DMS79 (cell line): Measurements from ENCODE around the gene CECR2.

Experiments
- DNase-seq: peaks from one replicate; lab custom pipeline; 2025; lab: John Stamatoyannopoulos, UW

Gene CECR2

DNA sequence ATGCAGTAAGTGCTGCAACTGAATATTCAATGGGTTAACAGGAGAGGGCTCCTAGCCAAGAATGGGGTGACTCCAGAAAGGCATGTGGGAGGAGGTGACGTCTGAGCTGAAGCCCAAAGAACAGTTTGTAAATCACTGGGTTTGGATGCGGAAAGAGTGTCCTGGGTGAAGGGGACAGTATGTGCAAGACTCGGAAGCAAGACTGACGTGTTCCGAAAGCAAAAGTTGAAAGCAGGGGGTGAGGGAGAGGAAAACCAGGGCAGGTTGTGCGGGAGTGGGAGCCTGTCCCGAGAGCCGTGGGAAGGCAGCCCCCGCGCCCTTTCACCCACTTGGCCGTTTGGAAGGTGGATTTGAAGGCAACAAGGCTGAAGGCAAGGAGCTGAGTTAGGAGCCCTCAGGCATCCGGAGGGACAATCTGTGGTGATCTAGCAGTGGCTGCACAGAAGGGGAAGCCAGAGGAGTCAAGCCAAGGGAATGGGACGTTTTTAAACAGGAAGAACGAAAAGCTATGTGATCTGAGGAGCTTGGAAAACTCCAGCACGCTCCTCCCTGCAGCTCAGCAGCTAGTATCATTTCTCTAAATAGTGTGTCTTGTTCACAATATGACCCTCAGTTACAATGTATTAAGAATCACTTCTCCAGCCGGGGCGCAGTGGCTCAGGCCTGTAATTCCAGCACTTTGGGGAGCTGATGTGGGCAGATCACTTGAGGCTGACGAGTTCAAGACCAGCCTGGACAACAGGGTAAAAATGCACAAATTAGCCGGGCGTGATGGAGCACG is 201.8 kb downstream of the CECR2 start:
- DNase-seq: no peak

DNA sequence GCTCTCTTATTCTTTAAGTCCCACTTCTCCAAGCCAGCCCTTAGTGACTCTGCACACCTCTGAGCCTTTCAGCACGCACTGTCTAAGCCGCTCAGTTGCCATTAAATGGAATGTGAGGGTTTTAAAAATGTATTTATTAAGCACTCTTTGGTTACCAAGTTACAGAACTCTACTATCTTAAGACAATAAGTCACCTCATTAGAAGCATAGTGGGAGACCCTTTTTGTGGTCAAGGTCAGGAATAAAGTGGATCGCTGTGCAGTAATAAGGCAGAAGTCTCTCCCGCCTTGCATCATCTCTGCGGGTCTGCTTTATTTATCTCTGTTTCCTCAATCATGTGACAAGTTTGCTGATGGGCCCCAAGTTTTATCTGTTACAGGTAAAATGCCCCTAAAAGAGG is 205.9 kb downstream of the CECR2 start:
- no peak for DNase-seq

DNA sequence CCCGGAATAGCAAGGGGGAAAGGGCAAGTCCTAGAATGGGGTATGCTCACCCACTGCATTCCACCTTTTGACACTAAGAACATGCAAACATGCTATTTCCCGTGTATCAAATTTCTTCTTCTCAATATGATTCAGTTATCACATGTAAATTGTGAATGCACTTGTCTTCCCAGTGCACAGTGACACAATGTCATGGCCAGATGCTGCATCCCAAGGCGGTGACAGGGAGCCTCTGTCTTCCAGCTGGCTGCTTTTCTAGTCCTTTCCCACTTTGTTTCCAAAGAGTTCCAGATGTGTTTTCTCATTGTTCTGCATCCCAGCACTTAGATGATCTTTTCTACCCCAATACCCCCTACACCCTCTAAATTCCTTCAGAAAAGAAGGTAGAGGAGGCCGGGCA is 206.4 kb downstream of the CECR2 start:
- DNase-seq: no peak

DNA sequence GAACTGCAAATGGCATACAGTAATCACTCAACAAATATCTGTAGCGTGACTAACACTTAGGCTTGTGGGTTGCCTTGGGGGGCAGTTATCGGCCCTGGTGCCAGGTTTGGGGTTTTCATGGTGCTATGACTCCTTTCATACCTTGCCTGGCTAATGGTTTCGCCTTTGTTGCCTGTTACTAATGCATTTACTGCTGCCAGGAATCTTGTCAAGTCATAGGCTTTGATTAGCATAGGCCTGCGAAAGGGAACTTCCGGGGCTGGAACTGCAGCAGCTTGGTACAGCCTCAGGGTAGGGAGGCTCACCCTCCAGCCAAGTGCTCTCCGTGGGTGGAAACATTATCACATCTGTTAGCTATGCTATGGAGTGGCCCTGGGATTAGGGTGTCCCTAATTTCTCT is 207.2 kb downstream of the CECR2 start:
- peak; percentile 18 for DNase-seq

DNA sequence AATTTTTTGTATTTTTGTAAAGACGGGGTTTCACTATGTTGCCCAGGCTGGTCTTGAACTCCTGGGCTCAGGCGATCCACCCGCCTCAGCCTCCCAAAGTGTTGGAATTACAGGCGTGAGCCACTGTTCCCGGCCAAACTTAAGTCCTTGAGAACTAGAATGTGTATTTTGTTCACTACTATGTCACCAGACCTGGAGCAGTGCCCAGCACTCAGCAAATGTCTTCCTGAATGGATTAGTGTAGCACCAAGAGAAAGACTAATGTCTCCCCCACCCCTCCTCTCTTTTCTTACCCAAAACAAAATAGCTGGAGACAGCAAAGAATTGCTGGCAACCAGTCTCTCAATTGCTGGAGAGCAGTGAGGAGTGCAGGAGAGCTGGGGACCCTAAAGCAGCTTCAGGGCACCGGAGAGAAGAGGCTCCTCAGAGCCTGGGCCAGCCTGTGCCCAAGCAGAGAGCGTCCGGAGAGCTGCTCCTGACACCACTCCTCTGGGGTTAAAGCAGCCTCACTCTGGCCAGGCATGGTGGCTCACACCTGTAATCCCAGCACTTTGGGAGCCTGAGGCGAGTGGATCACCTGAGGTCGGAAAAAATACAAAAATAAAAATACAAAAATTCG is 209.0 kb downstream of the CECR2 start:
- no peak for DNase-seq

DNA sequence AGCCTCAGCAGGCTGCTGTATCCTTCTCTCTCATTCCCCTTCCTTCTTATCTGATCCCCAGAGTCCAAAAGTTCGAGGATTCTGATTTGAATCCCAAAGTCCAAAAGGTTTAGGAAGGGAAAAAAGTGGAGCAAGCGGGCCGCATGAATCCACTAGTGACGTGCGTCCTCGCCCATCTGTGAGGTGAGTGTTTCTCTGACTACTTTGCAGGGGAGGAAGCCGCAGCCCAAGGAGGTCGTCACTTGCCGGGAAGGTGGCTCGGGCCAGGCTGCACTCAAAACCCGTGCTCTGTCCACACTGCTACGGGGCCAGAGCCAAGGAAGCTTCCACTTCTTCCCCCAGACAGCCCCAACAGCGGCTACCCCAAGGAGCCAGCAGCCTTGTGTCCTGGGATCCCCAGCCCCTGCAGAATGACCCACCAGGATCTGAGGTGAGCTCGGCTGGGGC is 210.3 kb downstream of the CECR2 start:
- no peak for DNase-seq

DNA sequence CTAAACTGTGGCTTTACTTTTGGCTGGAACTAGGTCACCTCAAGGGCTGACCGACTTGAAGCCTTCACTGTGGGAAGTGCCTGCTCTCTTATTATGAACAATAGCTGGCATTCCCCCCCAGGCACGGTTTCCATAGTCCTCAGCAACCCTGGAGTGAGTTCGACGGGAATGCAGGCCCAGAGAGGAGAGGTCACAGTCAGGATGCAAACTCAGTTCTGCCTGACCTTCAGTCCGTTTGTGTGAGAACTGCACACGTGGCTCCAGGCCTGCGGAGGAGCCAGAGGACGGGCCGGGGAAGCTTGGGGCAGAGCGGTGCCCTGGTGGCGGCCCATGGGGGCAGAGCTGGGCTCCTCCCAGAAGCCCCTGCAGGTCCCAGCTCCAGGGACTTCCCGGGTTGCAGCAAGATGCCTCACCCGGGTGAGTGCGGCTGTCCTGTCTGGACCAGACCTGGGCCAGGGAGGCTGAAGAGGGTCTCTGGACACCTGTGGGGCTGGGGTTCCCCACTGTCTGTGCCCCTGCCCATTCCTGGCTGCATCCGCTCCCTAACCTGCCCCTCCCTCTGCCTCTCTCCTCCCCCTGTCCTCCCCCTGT is 211.3 kb downstream of the CECR2 start:
- no peak for DNase-seq

DNA sequence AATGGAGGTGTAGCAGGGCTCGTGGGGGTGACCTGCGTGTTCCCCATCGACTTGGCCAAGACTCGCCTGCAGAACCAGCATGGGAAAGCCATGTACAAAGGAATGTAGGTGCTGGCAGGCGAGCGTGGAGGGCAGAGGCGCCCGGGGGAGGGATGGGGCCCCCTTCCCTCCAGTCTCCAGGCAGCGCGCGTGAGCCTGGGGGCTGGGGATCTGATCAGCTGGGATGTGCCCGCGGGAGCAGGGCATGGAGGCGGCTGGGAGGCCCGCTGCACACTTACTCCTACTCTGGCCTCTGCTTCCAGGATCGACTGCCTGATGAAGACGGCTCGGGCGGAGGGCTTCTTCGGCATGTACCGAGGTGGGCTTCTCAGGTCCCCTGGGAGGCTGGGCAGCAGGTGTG is 211.8 kb downstream of the CECR2 start:
- DNase-seq: no peak

DNA sequence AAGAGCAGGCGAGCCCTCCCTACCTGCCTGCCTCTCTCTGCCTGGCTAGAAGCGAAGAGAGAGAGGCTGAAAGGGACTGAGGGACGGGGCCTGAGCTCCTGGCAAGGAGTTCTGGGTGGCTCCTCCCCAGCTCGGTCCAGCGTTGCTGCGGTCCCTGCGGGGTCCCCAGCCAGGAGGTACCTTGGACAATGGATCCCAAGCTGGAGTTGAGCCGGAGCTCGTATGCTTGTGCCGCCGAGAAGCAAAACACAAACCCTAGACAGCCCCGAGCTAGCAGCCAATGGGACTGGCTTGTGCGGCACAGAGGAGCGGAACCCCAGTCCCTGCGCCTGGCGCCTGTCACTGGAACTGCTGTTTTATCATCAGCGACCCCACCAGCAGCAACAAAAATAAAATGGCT is 212.4 kb downstream of the CECR2 start:
- DNase-seq: no peak

DNA sequence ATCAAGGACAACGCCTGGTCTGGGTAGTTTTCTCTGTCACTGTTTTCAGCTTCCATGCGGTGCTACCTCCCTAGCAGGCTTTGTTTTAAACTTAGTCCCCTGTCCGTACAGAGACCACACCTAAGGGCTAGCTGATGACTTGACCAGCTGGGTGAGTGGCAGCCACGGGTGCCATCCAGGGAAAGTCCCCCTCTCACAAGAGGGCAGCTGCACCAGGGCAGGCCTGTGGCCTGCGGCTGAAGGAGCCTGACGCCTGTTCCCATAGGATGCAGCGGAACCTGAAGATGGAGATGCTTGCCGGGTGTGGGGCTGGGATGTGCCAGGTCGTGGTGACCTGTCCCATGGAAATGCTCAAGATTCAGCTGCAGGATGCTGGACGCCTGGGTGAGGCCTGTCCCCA is 213.9 kb downstream of the CECR2 start:
- DNase-seq: no peak

DNA sequence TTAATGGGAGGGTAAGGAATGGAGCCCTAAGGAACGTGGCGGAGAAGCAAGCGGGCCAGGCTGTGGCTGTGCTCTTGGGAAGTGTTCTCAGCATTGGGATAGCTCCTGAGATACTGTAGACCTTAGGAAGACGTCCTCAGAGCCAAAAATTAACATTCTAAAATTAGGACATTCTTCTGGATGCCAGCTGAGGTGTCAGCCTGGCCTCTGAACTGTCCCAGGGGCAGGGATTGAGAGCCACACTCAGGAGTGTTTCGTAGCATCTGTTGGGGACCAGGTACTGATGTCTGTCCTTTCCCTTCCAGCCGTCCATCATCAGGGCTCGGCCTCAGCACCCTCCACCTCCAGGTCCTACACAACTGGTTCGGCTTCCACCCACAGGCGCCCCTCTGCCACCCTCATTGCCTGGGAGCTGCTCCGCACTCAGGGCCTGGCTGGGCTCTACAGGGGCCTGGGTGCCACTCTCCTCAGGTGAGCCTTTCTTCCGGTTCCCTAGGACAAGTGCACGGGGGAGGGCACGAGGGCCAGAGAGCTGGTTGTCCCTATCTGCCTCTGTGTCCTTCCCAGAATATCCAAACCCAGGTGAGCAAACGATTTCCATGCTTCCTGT is 217.7 kb downstream of the CECR2 start:
- DNase-seq: no peak

DNA sequence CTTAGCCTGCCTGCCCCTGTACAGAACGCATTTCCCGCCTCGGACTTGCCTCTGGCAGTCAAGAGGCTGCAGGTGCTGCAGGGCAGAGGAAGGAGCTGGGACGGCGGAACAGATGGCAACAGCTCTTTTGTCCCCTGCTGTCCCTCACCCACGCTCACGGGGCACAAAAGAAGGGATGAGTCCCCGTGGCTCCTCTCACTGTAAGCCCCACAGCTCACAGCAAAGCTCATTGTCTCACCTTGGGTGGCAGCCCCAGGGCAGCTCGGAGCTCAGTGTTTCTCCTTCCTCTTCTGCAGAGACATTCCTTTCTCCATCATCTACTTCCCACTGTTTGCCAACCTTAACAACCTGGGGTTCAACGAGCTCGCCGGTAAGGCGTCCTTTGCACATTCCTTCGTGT is 218.4 kb downstream of the CECR2 start:
- DNase-seq: no peak

DNA sequence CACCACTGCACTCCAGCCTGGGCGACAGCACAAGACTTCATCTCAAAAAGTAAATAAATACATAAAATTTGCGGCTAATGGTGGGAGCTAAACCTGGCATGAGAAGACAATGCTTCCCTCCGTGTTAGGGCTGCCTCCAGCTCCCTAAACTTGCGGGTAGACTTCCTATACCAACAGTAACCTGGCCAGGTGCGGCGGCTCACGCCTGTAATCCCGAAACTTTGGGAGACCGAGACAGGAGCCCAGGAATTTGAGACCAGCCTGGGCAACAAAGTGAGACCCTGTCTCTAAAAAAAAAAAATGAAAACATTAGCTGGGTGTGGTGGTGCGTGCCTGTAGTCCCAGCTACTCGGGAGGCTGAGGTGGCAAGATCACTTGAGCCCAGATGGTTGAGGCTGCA is 219.3 kb downstream of the CECR2 start:
- DNase-seq: no peak

DNA sequence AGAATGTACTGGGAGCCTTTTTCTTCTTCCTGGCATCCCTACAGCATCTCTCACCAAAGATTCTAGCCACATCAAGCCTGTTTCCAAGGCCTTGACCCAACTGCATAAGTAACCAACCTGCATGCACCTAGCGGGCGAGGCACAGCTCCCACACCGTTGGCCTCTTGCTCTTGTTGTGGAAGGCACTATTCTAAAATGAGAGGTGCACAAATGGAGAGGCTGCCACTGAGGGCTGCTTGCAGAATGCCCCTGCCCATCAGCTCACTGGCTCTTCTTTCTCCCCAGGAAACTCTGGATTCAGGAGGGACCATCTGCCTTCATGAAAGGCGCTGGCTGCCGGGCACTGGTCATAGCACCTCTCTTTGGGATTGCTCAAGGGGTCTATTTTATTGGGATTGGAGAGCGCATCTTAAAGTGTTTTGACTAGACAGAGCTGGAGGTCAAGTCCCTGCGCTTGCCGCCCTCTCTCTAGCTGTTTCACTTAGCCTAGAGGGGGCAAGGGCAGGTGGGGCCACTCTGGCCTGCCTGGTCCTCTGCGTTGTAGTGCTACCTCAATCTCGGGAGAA is 220.6 kb downstream of the CECR2 start:
- DNase-seq: no peak

DNA sequence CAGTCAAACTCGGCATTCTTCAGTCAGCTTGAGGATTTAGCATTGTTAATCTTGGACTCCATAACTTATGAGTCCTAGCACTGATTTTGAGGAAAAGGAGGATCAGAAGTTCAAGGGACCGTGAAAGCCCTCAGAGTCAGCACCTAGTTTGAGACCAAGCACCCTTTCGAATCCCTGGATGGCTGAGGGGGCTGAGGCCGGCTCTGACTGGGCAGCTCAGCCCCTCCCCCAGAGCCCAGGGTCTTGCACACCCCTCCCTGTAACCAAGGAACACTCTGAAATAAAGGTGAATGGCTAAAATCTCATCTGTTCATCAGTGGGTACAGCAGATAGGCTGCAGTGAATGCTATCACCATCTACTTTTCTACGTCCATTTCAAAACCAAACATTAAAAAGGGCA is 221.3 kb downstream of the CECR2 start:
- DNase-seq: no peak

DNA sequence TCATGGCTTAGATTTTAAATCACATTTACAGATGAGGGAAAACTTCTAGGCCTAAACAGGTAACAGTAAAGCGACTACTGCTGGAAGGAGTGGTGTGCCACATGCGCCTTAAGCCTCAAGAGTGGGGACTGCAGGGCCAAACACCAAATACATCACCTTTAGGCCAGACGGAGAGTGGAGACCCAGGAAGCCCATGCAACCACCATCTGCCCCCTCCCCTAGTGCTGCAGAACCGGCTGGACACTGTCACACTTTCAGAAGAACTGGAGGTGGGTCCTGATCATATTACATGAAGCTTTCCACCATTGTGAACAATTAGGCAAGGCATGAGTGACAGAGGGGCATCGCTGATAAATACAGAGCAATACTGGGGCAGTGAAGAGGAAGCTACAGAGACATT is 222.9 kb downstream of the CECR2 start:
- no peak for DNase-seq

DNA sequence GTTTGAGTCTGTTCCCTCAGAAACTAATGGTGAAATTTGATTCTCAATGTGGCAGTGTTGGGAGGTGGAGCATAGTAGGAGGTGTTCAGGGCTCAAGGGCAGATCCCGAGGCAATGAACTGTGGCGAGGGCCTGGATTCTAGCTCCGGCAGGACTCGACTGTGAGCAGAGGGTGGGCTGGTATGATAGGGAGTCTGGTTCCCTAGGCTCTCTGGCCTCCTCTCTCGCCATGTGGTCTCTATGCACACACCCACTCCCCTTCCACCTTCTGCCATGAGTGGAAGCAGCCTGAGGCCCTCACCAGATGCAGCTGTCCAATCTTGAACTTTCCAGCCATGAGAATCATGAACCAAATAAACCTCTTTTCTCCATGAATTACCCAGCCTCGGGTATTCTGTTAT is 227.0 kb downstream of the CECR2 start:
- DNase-seq: no peak

DNA sequence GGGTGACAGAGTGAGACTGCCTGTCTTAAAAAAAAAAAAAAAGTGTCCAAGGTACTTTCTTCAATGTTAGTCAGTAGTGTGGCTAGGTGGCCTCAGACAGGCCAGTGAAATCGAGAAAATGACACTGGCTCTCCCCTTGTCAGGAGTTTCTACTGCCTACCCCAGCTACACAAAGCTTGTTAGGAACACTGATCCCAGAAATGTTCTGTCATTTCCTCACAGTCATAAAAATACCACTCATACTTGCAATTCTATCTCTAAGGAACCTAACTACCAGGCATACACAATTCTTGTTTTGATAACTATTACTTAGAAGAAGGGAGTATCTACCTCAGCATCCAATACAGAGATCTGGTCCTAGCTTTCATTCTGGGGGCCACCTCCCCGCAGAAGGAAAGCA is 228.0 kb downstream of the CECR2 start:
- DNase-seq: no peak

DNA sequence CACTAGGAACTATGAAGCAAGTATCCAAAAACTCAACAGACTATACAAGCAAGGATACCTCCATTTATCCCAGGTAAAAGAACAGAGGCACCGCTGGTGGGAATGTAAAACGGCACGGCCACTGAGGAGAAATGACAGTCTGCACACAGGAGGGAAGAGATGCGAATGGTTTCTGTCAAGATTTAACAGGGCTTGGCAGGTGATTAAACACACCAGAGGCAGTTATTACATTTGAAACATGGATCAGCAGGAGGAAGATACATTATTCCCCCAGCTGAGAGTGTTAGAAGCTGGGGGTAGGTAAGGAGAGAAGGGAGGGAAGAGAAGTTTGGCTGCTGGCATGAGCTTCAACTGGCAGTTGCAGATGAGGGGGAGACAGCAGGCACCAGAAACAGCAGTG is 229.1 kb downstream of the CECR2 start:
- DNase-seq: no peak

DNA sequence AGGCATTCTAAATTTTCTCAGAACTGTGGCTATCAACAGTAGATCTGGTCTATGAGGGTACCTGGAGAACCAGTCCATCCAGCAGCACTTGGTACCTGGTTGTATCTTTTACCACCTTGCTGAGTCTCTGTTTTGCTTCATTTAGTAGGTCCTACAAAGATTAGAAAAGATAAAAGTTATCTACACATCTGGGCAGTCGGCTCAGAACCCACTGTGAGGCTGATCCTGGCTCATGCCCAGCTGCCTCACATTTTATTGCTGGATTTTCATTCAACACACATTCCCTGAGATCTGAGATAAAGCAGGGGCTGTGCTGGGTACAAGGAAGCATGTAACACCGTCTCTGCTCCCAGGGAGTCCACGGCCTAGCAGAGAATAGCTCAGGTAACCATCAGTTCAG is 231.8 kb downstream of the CECR2 start:
- no peak for DNase-seq

DNA sequence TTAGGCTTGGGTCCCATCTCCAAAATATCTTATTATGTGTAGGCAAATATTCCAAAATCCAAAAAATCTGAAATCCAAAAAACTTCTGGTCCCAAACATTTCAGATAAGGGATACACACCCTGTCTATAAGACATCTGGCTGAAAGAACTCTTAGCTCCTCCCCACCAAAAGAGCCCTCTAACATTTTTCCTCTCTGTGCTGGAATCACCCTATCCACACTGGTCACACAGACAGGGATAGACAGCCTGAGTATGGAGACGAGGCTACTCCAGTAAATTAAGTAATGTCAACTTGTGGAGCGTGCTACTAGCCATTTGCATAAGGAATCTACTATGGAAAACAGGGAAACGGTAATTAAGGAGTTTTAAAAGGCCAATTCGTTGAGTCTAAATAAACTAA is 234.4 kb downstream of the CECR2 start:
- no peak for DNase-seq

DNA sequence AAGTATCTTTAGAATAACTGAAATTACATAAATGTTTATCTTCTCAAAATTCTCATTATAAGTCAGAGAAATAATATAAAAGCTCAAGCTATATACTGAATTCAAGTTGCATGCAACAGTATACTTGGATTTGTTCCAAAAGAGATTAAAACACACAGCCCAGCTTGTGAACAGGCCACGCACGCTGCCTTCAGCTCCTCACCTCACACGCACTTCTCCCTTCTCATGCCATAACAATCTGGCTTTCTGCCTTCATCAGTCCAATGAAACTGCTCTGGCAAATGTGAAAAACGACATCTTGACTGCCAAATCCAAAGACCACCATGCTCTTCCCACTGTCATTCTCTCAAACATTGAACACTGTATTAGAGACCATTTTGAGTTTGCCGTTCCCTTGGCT is 237.2 kb downstream of the CECR2 start:
- DNase-seq: no peak
